CD4-positive, alpha-beta T cell treated with Interferon gamma for 1 hour (primary cell): ENCODE measurements around the gene CXorf38.
A peak's percentile ranks its signal among the peaks of the same experiment; 100 is the strongest.
"Not testable (repeated sequence)": the region's sequence is repeated elsewhere in the genome, so short reads cannot be mapped to it uniquely, and the experiment has no call there.

Experiments used
- DNase-seq: peaks from one replicate; pipeline ENCODE4 v3.0.0-alpha.2; 2020

The CXorf38 gene

GRCh38 chrX:40623665-40624064, 23.7 kb downstream of the CXorf38 start:
- DNase-seq, result no peak

GRCh38 chrX:40623139-40623536, 24.2 kb downstream of the CXorf38 start, which contains the start of gene MPC1L:
MPC1L (plus strand) TSS chrX:40623428; CDS start chrX:40623566, 138 bp downstream.
- no peak for DNase-seq

GRCh38 chrX:40622479-40623138, 24.8 kb downstream of the CXorf38 start:
- DNase-seq, result no peak

GRCh38 chrX:40617566-40617965, 29.8 kb downstream of the CXorf38 start:
- no peak for DNase-seq

- no peak for DNase-seq
Measured at GRCh38 chrX:40615976-40616375, 31.4 kb downstream of the CXorf38 start.

- DNase-seq, result no peak
Measured at GRCh38 chrX:40612511-40612910, 34.9 kb downstream of the CXorf38 start.

GRCh38 chrX:40607381-40607780, 40.0 kb downstream of the CXorf38 start:
- no peak for DNase-seq

- no peak for DNase-seq
Measured at GRCh38 chrX:40603446-40603845, 43.9 kb downstream of the CXorf38 start.

GRCh38 chrX:40589616-40590321, 57.6 kb downstream of the CXorf38 start:
- DNase-seq, result not testable (repeated sequence)

- not testable (repeated sequence) for DNase-seq
Measured at GRCh38 chrX:40587623-40588022, 59.7 kb downstream of the CXorf38 start.

- DNase-seq, result no peak
Measured at GRCh38 chrX:40582811-40583210, 64.5 kb downstream of the CXorf38 start.

GRCh38 chrX:40582178-40582577, 65.2 kb downstream of the CXorf38 start:
- DNase-seq, result not testable (repeated sequence)

- no peak for DNase-seq
Measured at GRCh38 chrX:40581336-40581920, 65.9 kb downstream of the CXorf38 start.

- peak; percentile 92 for DNase-seq
Measured at GRCh38 chrX:40580537-40581335, 66.6 kb downstream of the CXorf38 start, which contains the start of gene ATP6AP2. ATP6AP2 (plus strand) TSS chrX:40580970; CDS start chrX:40581066, 96 bp downstream.

- DNase-seq, result no peak
Measured at GRCh38 chrX:40579900-40580536, 67.3 kb downstream of the CXorf38 start.

- no peak for DNase-seq
Measured at GRCh38 chrX:40579141-40579540, 68.2 kb downstream of the CXorf38 start.

- DNase-seq, result no peak
Measured at GRCh38 chrX:40578039-40578695, 69.2 kb downstream of the CXorf38 start.
